HL-60 (cell line): ENCODE data around the gene DNAJA4.

Experiments
- DNase-seq, 2 experiments: peaks; one replicate each; pipeline ENCODE4 v3.0.0-alpha.2; 2010 to 2020; ENCODE audit warnings: low read depth in 1 of 2, low spot score in 1 of 2
- H3K27ac ChIP-seq: fragments of 250-450 bp; sonication (Bioruptor Pico); replicated peaks from 2 replicates; pipeline ENCODE4 v1.5.1; 2020; ENCODE audit warnings: mild to moderate bottlenecking, moderate library complexity
- H3K27me3 ChIP-seq: fragments of 250-450 bp; sonication (Bioruptor Pico); 2 replicates; pipeline ENCODE4 v1.5.1; 2021; ENCODE audit warnings: mild to moderate bottlenecking, moderate library complexity; ENCODE audit not compliant: insufficient read depth, poor library complexity, severe bottlenecking
- H3K4me3 ChIP-seq: replicated peaks from 2 replicates; pipeline ENCODE4 v1.5.1; 2011; ENCODE audit warnings: mild to moderate bottlenecking, control low read depth, low read length; ENCODE audit not compliant: insufficient read depth
- CTCF ChIP-seq: IDR thresholded peaks from one replicate; pipeline ENCODE4 v1.5.1; 2011; ENCODE audit warnings: low read length, control low read depth, inconsistent platforms; ENCODE audit not compliant: insufficient read depth
- GABPA ChIP-seq: IDR thresholded peaks from 2 replicates; pipeline ENCODE4 v1.6.1; 2012; ENCODE audit warnings: low read depth
- POLR2AphosphoS5 ChIP-seq: IDR thresholded peaks from 2 replicates; pipeline ENCODE4 v1.6.1; 2012; ENCODE audit warnings: low read depth
- REST ChIP-seq: IDR thresholded peaks from 2 replicates; pipeline ENCODE4 v1.6.1; 2012; ENCODE audit warnings: low read depth; ENCODE audit not compliant: insufficient replicate concordance
- SPI1 ChIP-seq: IDR thresholded peaks from 2 replicates; pipeline ENCODE4 v1.6.1; 2012; ENCODE audit warnings: low read depth, mild to moderate bottlenecking, borderline replicate concordance

The DNAJA4 gene

GRCh38 chr15:78276064-78276943 is 11.9 kb downstream of the DNAJA4 start:
- TF ChIP-seq POLR2AphosphoS5: no peak
- no peak for TF ChIP-seq REST
- no peak for TF ChIP-seq SPI1
- no peak for TF ChIP-seq GABPA
- TF ChIP-seq CTCF: no peak
- DNase-seq: no peak
- Histone ChIP-seq H3K27ac (no peak overlapping the region), H3K27me3 (no peaks in the 10 kb centered on the region), H3K4me3 (no peak overlapping the region)

GRCh38 chr15:78280319-78281072 is 16.1 kb downstream of the DNAJA4 start:
- DNase-seq: no peak
- no peak for TF ChIP-seq GABPA
- no peak for TF ChIP-seq SPI1
- TF ChIP-seq REST: no peak
- no peak for TF ChIP-seq POLR2AphosphoS5
- TF ChIP-seq CTCF: no peak
- no peak overlapping the region for H3K27ac ChIP-seq

GRCh38 chr15:78282324-78282723 is 18.0 kb downstream of the DNAJA4 start:
- no peak for DNase-seq
- Histone ChIP-seq H3K27ac (no peak overlapping the region), H3K4me3 (no peak overlapping the region), H3K27me3 (no peaks in the 10 kb centered on the region)
- no peak for TF ChIP-seq CTCF
- no peak for TF ChIP-seq REST
- TF ChIP-seq SPI1: no peak
- no peak for TF ChIP-seq GABPA
- TF ChIP-seq POLR2AphosphoS5: no peak

More at GRCh38 chr15:78280319-78281072, 16.1 kb downstream of the DNAJA4 start:
- H3K27me3 ChIP-seq: no peaks in the 10 kb centered on the region
- no peak overlapping the region for H3K4me3 ChIP-seq
